Spleen (tissue), 7 donors: ENCODE data around the gene SUDS3.

ENCODE experiments used
- POLR2A ChIP-seq, 3 donors: fragments of 450-650 bp; IDR thresholded peaks; one replicate each; pipeline ENCODE4 v1.5.1; 2017; ENCODE audit warnings: antibody characterized with exemption in 3 of 3, mild to moderate bottlenecking in 1 of 3
- TF ChIP-seq, protein P1 (sequence below), 11 experiments: fragments of 200-600 bp in 7 of 11; fragments of 450-650 bp in 4 of 11; sonication (generic) in 4 of 11; IDR thresholded peaks in 8 of 11; conservative IDR thresholded peaks in 3 of 11; 1 replicate in 7 of 11; 2 replicates in 4 of 11; pipeline versions ENCODE4 v1.4.0 to v1.8.0; 2016 to 2021; ENCODE audit warnings: antibody characterized with exemption in 11 of 11, inconsistent platforms in 4 of 11, mild to moderate bottlenecking in 1 of 11
- donor health status: DM: no; HTN: no; CAD: no; lungs with moderate emphysema.
- donor health status: DM: no; HTN: no; CAD: no.
- donor health status: DM: no; HTN: no; CAD: no.

DNA sequence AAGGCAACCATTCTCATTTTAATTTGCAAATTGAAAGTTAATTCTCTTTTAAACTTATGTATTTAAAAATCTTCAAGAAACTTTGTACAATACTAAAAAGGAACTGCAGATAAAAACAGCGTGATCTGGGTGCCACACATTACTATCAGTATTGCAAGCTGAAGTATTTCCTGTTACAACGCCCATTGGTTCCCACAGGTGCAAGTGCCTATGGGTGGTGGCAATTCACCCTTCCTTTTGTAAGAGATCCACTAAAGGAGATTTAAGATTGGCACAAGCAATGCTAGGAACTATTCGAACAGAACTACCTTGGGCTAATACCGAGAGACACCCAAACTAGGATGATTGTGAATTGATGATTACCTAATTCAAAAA lies 16.8 kb upstream of the SUDS3 start:
- no peak for TF ChIP-seq POLR2A (IDR thresholded peaks at IDR 0.05)
- TF ChIP-seq, protein P1, sequence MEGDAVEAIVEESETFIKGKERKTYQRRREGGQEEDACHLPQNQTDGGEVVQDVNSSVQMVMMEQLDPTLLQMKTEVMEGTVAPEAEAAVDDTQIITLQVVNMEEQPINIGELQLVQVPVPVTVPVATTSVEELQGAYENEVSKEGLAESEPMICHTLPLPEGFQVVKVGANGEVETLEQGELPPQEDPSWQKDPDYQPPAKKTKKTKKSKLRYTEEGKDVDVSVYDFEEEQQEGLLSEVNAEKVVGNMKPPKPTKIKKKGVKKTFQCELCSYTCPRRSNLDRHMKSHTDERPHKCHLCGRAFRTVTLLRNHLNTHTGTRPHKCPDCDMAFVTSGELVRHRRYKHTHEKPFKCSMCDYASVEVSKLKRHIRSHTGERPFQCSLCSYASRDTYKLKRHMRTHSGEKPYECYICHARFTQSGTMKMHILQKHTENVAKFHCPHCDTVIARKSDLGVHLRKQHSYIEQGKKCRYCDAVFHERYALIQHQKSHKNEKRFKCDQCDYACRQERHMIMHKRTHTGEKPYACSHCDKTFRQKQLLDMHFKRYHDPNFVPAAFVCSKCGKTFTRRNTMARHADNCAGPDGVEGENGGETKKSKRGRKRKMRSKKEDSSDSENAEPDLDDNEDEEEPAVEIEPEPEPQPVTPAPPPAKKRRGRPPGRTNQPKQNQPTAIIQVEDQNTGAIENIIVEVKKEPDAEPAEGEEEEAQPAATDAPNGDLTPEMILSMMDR (IDR thresholded peaks at IDR 0.05 in 8 of 11, conservative IDR thresholded peaks at IDR 0.05 in 3 of 11) = no peak
